Stimulated activated CD4-positive, alpha-beta T cell treated with anti-CD3 and anti-CD28 coated beads, Interleukin-2, amount 100 ng/mL, for 24 hours (primary cell): ENCODE measurements around the gene DACH1.

Experiments used
- DNase-seq, 2 donors: peaks; one replicate each; pipeline ENCODE4 v3.0.0-alpha.2; 2020

The DACH1 gene

DNA sequence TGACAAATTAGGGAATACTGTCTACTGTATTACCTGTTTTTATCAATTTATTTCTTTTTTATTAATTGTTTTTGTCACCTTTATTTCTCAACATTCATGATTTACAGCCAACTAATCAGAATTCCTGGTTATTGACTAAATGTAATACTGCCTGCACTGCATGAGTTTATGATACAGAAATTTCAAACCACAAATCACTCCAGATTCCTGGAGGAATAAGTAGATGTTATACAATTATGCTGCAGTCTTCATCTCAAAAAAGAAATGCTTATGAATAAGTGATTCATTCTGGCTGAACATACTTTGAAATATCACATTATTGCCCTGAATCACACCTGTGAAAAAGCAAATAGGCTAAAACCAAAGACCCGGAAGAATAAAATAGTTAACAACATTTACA lies 249.7 kb downstream of the DACH1 start:
- no peak for DNase-seq

DNA sequence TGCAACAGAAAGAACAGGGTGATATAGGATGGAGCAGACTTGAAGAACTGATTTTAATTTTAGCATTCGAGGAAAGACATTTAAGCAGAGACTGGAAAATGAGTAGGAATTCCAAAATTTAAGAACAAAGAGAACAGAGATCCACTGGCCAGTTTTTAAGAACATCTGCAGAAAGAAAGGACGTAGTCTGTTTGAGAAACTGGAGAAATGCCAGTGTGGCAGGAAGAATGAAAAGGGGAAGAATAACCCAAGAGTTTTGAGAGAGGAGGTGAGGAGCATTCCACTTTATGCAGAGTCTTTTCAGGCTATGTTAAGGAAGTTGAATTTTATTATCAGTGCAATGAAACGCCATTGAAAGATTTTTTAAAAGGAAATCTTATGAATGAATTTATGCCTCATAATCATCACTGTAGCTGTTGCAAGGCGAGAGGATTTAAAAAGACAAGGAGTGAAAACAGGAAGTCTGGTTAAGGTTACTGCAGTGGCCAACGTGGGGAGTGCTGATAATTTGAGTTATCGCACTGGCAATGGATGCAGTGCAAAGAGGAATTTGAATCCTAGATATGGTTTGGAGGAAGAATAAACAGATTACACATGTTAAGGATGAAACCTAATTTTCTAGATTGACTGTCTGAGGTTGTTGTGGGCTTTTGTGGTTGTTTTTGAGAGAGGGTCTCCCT lies 253.8 kb downstream of the DACH1 start:
- no peak for DNase-seq

DNA sequence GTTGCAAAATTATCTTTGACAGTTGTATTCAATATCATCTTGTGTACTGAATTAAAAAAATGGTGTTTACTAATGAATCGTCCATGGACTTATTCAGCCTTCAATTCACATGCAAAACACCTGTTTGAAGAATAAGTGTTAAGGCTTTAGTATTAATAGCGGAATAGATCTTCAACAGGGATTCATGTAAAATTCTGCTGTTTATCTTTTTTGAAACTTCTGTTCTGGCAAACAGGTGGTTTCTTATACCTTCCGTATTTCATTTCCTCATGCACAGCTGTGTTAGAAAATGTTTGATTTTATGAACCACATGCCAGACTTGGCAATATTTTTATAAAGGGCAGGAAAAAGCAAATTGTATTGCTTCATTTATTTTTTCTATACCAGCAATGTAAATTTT lies 255.7 kb downstream of the DACH1 start:
- no peak for DNase-seq

DNA sequence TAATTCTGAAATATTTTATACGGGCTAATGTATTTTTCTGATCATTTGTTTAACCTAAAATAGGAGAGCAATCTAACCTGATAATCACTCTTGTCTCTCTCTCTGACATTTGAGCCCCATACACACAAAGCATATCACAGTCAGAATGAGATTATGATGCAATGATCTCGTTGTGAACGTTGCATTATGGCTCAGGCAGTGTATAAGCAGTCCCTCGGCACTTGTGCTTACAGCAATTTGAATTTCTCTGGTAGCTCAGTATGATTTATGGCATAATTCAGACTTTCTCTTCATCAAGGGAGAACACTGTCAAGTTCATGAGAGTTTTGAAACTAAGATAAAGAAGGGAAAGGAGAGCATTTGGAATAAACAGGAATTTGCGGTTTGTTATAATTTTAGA lies 256.1 kb downstream of the DACH1 start:
- no peak for DNase-seq

DNA sequence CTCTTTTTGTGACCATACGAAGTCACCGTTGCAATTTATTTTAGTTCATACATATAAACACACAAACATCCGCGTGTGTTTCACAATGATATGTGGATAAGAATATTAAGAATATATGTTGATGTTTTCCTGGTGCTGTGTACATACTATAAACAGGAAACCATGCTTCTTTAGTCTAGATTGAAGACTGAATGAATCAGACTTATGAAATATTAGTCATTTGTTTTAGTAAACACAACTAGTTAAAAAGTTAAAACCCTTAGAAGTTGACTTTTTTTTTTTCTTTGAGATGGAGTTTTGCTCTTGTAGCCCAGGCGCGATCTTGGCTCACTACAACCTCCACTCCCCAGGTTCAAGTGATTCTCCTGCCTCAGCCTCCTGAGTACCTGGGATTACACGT lies 257.7 kb downstream of the DACH1 start:
- DNase-seq = no peak

DNA sequence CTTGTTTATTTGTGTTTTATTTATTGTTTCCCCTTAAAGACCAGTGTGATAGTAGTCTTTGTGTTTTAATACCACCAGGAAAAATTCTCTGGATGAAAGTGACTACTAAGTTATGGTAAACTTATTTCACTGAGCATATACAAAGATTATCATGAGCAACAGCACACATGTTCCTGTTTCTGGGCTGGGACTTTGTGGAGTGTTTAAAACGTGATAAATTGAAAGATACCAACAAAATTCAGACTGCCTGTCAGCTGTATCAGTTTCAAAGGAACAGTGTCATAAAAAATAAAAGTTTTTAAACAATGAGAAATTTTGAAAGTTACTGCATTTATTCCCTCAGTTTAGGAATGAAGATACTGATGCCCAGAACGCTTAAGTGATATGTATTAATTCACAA lies 259.4 kb downstream of the DACH1 start:
- DNase-seq = no peak

DNA sequence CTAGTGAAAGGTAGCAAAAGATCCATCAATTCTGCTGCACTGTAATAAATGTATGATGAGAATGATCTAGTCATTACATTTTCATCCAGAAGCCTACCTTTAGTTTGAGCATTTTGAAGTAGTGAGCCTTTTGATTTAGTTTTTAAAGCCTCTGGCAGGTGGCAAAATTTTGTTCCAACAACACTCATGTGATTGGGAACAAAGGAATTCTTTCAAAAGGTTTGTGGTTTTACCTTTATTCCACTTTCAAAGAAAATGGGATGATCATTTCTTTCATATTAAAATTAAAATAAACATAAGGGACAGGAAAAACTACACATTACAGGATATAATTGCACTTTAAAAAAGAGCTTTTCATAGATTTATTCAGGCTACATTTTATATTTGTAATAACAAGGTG lies 260.2 kb downstream of the DACH1 start:
- no peak for DNase-seq

DNA sequence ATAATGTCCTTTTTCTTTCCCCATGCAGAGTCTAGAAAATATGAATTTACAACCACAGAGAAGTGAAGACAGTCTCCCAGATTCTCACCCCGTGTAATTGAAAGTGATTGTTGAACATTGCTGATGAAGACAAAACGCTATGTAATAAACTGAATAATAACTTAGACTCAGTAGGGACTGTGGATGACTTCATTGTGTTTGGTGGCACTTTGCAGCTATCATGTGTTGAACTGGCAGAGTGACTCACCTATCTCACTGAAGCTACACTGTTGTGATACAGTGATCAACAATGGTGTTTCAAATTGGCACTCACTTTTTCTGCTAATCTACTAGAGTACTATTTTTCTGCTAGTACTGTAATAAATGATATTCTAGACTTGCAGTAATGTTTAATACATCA lies 261.3 kb downstream of the DACH1 start:
- no peak for DNase-seq

DNA sequence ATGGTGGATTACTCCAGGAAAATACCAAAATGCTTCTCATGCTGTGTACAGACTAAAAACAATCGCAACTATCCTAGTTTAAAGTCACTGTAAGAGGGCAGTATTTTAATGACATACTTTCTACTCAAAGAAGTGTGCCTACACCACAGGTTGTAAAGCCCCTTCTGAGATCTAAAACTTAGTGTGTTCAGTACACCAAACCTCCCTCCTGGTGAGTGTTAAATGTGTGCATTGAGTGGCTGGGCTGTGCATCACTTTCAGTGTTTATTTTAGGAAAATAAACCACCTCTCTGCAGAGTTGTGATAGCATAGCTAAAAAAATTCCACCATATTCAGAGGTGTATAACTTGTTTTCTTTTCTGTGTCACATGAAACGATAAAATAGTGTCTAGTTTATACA lies 263.7 kb downstream of the DACH1 start:
- no peak for DNase-seq

DNA sequence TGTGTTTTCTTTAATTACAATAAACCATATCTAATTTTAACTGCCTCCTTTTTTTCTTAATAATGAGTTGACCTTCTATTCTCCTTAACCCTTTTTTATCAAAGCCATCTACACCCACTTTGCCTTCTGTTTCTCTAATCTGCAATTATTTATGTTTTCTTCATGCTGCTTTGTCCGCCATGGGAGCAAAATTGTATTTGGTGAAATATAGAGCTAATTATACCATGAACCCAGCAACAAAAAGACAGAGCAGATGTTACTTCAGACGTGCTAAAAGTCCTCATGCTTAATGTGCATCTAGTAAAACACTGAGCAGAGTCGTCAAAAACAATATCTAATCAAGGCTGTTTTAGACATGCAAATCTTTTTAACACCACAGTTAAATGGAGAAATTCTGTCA lies 264.7 kb downstream of the DACH1 start:
- no peak for DNase-seq

DNA sequence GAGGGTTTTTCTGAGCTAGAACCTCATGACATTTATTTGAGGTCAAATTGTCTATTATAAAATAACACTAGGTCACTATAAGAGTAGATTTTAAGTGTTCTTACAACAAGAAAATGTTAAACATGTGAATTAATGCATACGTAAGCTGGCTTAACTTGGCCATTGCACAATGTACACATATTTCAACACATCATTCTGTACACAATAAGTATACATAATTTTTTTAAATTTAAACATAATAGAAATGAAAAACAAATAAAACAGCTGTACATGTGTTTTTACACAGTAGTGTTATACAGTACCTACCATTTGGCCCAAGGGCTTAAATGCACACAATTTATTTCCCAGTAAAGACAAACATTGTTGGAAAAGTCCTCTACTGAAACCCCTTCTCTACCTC lies 269.9 kb downstream of the DACH1 start:
- DNase-seq = no peak

DNA sequence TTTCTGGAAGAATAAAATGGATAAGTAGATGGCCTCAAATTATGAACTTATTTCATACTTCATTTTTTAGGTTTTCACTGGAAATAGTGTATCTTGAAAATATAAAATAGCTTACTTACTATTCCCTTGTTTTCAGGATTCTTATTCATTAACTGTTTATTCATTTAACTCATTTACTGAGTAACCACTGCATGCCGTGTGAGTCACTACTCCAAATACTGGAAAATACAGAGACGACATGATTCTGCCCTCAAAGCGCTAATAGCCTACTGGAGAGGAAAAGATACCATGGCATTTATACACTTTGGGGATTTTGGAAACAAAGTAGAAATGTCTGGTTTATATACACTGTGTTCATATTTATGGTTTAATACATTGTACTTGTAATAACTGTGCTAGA lies 270.9 kb downstream of the DACH1 start:
- DNase-seq = no peak

DNA sequence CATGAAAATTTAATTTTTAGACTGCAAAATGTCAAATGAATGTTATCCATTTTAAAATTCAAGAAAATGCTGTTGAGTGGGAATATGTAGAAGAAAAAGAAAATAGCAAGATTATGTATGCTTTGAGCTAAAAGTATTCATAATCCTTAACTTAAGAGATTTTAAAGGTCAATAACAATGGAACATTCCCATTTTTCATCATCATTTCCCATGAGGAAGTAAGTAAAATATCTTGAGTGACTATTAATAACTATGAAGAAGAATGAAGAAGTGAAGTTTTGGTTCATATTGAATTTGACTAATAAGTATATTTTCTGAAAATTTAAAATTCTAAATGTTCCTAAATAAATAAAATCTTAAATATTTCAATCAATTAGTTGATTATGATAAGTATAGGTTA lies 273.4 kb downstream of the DACH1 start:
- no peak for DNase-seq

DNA sequence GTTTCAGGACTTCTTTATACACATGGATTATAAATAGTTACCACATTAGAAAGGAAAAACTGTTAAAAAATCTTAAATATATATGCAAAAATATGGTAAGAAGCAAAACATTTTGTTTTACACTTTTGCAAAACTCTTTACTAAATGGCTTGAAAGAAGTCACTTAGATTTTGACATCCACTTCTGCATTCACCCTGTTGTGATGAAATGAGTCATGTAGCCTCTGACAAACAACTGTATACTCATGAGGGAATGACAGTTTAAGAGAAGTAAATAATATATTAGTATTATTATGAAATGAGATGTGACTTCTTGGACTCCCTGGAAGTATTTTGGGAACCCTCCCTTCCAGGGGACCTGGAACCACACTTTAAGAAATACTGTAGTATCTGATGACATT lies 275.6 kb downstream of the DACH1 start:
- DNase-seq = no peak

DNA sequence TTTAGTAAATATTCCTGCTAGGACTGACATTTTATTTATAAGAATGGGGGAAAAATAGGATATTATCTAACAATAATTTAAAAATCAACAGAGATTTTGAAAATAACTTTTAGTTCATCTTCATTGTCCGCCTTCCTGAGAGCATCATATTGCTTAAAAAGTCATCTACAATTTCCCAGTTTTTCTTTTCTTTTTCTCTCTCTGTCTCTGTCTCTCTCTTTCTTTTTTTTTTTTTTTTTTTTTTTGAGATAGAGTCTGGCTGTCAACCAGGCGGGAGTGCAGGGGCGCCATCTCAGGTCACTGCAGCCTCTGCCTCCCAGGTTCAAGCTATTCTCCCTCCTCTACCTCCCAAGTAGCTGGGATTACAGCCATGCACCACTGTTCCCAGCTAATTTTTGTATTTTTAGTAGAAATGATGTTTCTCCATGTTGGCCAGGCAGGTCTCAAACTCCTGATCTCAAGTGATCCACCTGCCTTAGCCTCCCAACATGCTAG lies 276.3 kb downstream of the DACH1 start:
- DNase-seq = no peak

DNA sequence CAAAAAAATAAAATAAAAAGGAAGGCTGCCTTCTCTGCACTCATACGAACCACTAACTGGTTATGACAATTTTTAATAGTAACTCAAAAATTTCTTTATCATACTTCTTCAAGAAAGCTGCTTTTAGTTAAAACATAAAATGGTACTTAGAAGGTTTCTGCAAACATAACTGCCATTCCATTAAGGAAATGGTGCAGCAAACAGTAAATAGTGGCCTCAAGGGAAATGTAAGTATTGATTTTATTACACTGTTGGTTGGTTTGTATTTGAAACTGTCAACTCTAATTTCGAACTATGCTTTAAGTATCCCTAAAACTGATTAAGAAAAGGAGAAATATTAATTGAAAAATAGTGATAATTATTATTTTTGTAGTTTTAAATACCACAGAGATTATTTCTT lies 278.0 kb downstream of the DACH1 start:
- no peak for DNase-seq

DNA sequence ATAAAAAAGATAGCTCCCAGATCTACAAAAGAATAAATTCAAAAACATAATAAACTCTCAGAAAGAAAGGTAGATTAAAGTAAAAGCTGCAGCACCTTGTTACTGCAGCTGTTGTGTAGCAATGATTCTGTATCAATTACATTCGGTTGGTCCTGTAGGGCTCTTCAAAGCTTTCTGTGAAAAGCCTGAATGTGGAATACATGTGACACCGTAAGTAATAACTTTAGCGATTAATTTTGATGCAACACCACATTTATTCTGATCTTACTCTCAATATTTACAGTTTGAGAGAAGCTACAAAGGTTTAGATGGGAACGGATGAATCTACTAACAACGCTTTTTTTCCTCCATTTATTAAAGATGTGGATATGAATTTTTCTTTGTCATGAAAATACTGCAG lies 279.2 kb downstream of the DACH1 start:
- DNase-seq = no peak

DNA sequence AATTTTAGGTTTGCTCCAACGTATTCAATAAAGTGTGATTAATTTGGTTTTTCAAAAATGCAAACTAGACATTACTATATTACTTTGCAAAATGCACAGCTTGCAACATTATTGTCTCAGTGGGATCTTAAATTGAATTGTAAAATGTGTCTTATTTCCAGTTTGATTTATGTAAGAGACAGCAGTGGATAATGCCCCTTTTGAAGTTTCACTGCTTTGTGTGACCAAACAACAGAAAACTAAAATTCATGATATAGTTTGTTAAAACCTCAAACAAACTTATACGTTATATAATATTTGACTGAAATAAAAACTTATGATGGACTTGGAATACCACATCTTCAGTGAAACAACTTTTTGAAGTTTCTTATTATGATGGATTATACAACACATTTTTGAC lies 279.8 kb downstream of the DACH1 start:
- no peak for DNase-seq

DNA sequence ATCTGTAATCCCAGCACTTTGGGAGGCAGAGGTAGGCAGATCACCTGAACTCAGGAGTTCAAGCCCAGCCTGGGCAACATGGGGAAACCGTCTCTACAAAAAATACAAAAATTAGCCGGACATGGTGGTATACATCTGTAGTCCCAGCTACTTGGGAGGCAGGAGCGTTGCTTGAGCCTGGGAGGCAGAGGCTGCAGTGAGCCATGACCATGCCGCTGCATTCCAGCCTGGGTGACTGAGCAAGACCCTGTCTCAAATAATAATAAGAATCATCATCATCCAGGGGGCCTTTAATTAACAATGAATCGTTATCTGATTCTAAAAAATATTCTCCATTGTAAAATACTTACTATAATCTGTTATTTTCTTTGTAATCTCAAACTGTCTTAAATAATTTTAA lies 283.4 kb downstream of the DACH1 start:
- DNase-seq = no peak

DNA sequence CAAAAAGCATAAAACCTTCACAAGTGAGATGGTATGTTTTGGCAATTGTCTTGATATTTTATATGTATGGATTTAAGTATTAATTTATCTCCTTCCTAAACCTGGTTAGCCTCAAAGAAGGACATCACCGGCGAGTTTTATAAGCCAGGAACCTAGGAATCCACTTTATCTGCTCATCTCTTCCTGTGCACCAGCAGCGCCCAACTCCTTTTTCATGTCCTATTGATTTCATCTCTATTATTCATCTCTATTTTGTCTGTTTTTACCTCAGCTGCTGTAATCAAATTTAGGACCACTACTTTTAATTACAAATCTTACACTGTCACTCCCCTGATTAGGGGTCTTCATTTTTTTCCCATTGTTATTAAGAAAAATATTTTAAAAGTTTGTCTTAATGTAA lies 286.4 kb downstream of the DACH1 start:
- no peak for DNase-seq

DNA sequence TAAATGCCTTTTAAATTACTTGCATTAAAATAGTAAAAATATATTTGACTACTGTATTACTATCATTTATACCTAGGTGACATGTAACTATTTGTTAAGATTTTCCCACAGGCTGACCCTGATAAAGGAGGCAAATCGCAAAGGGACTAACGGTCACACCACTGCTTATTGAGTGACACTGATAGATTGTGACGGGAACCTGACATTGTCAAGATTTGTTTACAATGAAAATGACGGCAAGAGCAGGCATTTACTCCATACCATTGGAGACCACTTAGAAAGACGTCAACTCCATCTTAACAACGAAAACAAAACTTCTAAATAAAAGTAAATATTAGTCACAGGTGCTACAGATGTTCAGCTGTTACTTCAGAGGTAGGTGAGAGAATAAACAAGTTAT lies 289.0 kb downstream of the DACH1 start:
- DNase-seq = no peak

DNA sequence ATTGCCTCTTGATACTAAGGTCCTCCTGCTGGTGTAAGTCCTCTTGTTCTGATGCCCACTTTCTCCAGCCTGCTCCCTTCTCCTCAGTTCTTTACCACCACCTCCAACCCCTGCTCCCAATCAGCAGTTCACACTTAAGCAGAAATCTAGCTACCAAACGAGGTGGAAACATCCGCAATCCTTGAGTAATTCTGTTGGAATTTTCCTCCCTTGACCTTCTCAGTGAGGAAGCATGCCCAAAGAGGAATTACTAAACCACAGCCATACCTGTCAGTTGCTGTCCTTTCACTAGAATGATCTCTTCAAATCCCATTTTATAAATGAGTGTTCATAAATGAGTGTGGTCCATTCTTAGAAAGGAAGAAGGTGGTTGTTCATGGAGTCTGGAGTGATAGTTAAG lies 289.9 kb downstream of the DACH1 start:
- no peak for DNase-seq

DNA sequence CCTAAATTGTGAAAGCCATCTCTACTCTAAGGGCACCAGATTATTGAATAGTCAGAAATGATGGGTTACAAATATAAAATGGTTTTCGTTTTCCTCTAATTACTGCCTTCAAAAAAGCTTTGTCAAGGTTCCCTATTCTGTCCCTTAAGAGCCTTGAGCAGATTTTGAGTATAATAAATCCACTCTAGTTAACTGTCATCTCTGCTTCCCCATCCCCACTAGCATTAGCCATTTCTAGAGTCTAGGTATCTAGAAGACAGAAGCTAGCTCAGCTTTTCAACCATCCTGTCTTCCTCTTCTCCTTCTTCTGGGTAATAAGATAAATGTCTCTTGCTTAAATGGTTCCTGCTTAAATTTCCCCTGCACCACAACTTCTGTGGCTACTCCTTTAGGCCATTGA lies 290.4 kb downstream of the DACH1 start:
- no peak for DNase-seq

DNA sequence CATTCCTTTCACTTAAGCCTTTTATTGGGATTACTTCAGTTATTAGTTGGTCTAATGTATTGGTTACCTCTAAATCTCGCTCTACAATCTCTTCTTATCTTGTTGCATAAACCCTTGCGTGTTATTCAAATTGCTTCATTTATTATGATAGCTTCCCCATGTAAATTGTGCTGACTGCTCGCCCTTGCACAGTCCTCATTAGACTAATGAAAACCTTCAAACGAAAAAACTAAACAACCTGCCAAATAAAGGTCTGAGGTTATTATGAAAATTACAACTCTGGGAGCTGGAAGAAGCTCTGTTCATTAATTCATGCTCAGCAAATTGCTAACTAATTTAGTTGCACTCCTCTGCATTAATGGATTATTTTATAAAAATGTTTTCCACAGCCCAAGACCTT lies 320.1 kb downstream of the DACH1 start:
- DNase-seq = no peak

DNA sequence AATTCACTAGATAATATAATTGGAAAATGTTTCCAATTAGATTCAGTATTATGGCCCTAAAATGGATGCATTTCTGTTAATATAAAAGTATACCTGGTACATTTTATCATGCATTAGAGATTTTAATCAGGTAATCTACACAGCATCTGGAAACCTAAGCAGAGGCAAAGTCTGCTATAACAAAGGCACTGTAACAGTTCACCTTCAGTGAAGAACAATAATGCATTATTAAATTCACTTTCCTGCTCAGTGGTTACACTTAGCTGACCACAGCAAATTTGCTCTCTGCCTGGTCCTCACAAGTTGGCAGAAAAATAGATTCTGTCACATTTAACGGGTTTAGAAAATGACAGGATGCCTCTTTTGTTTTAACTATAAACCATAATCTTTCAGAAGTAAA lies 326.9 kb downstream of the DACH1 start:
- no peak for DNase-seq

DNA sequence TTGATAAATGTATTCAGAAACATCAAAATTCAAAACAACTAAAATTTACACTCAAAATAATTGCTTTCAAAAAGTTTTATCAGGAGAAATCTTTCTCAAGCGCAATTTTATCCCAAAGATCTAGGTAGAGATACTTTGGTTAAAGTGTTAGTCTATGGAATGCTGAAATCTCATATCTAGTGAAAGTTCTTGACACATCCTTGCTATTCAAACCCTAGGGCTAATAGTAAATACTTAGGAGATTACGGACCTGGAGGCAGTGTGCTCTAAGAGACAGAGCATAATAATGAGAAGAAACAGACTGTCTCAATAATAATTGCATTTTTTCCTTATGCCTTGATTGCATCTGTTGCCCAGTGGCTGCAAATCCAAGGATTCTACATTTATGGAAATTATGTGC lies 330.8 kb downstream of the DACH1 start:
- no peak for DNase-seq
